HepG2 (cell line): Measurements from ENCODE around the gene ZNF414. TPM values are rescaled to one million over a fixed set of nuclear protein-coding genes. Genes with fewer than 3 reads are reported as not detected.

Experiments used
- FOSL1 ChIP-seq: sonication (generic); formaldehyde crosslinking; IDR thresholded peaks from 2 replicates; pipeline ENCODE4 v1.9.0; 2021; ENCODE audit warnings: missing genetic modification reagents, borderline replicate concordance
- GABPB1 ChIP-seq: IDR thresholded peaks from 2 replicates; pipeline ENCODE4 v1.6.1; 2016; ENCODE audit warnings: mild to moderate bottlenecking, missing genetic modification reagents, moderate library complexity, missing compliant biosample characterization
- GLMP ChIP-seq: sonication (generic); formaldehyde crosslinking; IDR thresholded peaks from 2 replicates; pipeline ENCODE4 v1.9.0; 2021; ENCODE audit warnings: missing genetic modification reagents, mild to moderate bottlenecking, borderline replicate concordance
- GTF2F1 ChIP-seq: fragments of 150-350 bp; IDR thresholded peaks from 2 replicates; pipeline ENCODE4 v1.6.1; 2014; ENCODE audit warnings: low read length
- HNRNPK ChIP-seq: fragments of 200-400 bp; formaldehyde crosslinking; IDR thresholded peaks from 2 replicates; pipeline ENCODE4 v1.6.1; 2018; ENCODE audit warnings: low read length, low read depth, moderate library complexity, mild to moderate bottlenecking; ENCODE audit not compliant: poor library complexity, severe bottlenecking
- KDM3A ChIP-seq: IDR thresholded peaks from 2 replicates; pipeline ENCODE4 v1.6.1; 2018; ENCODE audit warnings: low read depth, missing compliant biosample characterization
- KMT2A ChIP-seq: sonication (generic); formaldehyde crosslinking; IDR thresholded peaks from 2 replicates; pipeline ENCODE4 v1.4.0; 2020; ENCODE audit warnings: missing genetic modification reagents
- MBD4 ChIP-seq: IDR thresholded peaks from 2 replicates; pipeline ENCODE4 v1.6.1; 2012; ENCODE audit warnings: low read length, inconsistent platforms, borderline replicate concordance
- MYPOP ChIP-seq: sonication (generic); formaldehyde crosslinking; IDR thresholded peaks from 2 replicates; pipeline ENCODE4 v1.8.1; 2023; ENCODE audit warnings: mild to moderate bottlenecking, moderate library complexity, missing genetic modification reagents
- NCOA1 ChIP-seq: sonication (generic); formaldehyde crosslinking; IDR thresholded peaks from 2 replicates; pipeline ENCODE4 v1.9.0; 2021; ENCODE audit warnings: missing genetic modification reagents
- SETDB1 ChIP-seq: sonication (generic); formaldehyde crosslinking; IDR thresholded peaks from 2 replicates; pipeline ENCODE4 v1.5.1; 2020; ENCODE audit warnings: missing genetic modification reagents, mild to moderate bottlenecking, borderline replicate concordance
- SIX1 ChIP-seq: sonication (generic); formaldehyde crosslinking; IDR thresholded peaks from 2 replicates; pipeline ENCODE4 v1.4.0; 2020; ENCODE audit warnings: missing genetic modification reagents, borderline replicate concordance
- ZNF101 ChIP-seq: sonication (generic); formaldehyde crosslinking; IDR thresholded peaks from 2 replicates; pipeline ENCODE4 v1.4.0; 2020; ENCODE audit warnings: mild to moderate bottlenecking, low read depth, missing genetic modification reagents, borderline replicate concordance
- ZNF121 ChIP-seq: sonication (generic); formaldehyde crosslinking; IDR thresholded peaks from 2 replicates; pipeline ENCODE4 v1.5.0; 2020; ENCODE audit warnings: mild to moderate bottlenecking, missing genetic modification reagents
- ZNF292 ChIP-seq: sonication (generic); formaldehyde crosslinking; IDR thresholded peaks from 2 replicates; pipeline ENCODE4 v1.8.1; 2022; ENCODE audit warnings: mild to moderate bottlenecking, low read depth, missing genetic modification reagents, borderline replicate concordance
- ZNF546 ChIP-seq: sonication (generic); formaldehyde crosslinking; conservative IDR thresholded peaks from 2 replicates; pipeline ENCODE4 v1.8.1; 2023; ENCODE audit warnings: mild to moderate bottlenecking, missing genetic modification reagents
- ZNF720 ChIP-seq: sonication (generic); formaldehyde crosslinking; IDR thresholded peaks from 2 replicates; pipeline ENCODE4 v1.4.0; 2020; ENCODE audit warnings: missing genetic modification reagents
- polyA plus RNA-seq, 8 experiments: library from polyadenylated mRNA; depleted of rRNA in 3 of 8; stranded (reverse) in 7 of 8; unstranded in 1 of 8; fragments of >200 nt; fragmentation: Illumina TruSeq in 4 of 8; extraction: Trizol in 4 of 8; gene quantifications; 2 replicates each; pipeline versions ENCODE4 v1.2.1 to v1.2.3, GENCODE V29; 2011 to 2016; ENCODE audit warnings: low read depth in 4 of 8, missing spikeins in 1 of 8, mixed read lengths in 1 of 8; ENCODE audit not compliant: insufficient read depth in 1 of 8
- total RNA-seq, 5 experiments: library from RNA; depleted of rRNA; stranded (reverse); fragments of >200 nt; fragmentation: Illumina TruSeq; extraction: Trizol; gene quantifications; 2 replicates each; pipeline ENCODE4 v1.2.3, GENCODE V29; 2016; ENCODE audit warnings: low read depth in 1 of 5
- TF ChIP-seq, protein P1 (sequence below): sonication (generic); formaldehyde crosslinking; IDR thresholded peaks from 2 replicates; pipeline ENCODE4 v1.4.0; 2020; ENCODE audit warnings: missing genetic modification reagents, borderline replicate concordance
- TF ChIP-seq, protein P2 (sequence below): IDR thresholded peaks from 2 replicates; pipeline ENCODE4 v1.6.1; 2016; ENCODE audit warnings: missing compliant biosample characterization, missing genetic modification reagents, borderline replicate concordance
- TF ChIP-seq, protein P3 (sequence below): fragments of 450-650 bp; IDR thresholded peaks from 2 replicates; pipeline ENCODE4 v1.6.1; 2017; ENCODE audit warnings: mild to moderate bottlenecking

Gene ZNF414
- total and polyA plus RNA-seq, 2 of the 13 experiments (the other 11 are each of a cell fraction or from before 2014, with no cell fraction given): 2.5 to 4.0 TPM

GRCh38 chr19:8526345-8527091, 12.6 kb upstream of the ZNF414 start (continued):
- TF ChIP-seq ZNF101 (CRISPR knock-in tag) (no peak), NCOA1 (CRISPR knock-in tag) (no peak), ZNF720 (no peak), KDM3A (CRISPR knock-in tag) (no peak), ZNF292 (CRISPR knock-in tag) (no peak), MBD4 (no peak), MYPOP (CRISPR knock-in tag) (no peak; the same call in 1 of the 2 replicates), GLMP (CRISPR knock-in tag) (no peak), GABPB1 (CRISPR knock-in tag) (peak; percentile 77; the same call in 1 of the 2 replicates), FOSL1 (CRISPR knock-in tag) (no peak), SETDB1 (CRISPR knock-in tag) (no peak), SIX1 (no peak), ZNF546 (peak; percentile 72; the same call in 1 of the 2 replicates), KMT2A (CRISPR knock-in tag) (no peak), HNRNPK (no peak), ZNF121 (CRISPR knock-in tag) (no peak), GTF2F1 (no peak)
- TF ChIP-seq, protein P1, sequence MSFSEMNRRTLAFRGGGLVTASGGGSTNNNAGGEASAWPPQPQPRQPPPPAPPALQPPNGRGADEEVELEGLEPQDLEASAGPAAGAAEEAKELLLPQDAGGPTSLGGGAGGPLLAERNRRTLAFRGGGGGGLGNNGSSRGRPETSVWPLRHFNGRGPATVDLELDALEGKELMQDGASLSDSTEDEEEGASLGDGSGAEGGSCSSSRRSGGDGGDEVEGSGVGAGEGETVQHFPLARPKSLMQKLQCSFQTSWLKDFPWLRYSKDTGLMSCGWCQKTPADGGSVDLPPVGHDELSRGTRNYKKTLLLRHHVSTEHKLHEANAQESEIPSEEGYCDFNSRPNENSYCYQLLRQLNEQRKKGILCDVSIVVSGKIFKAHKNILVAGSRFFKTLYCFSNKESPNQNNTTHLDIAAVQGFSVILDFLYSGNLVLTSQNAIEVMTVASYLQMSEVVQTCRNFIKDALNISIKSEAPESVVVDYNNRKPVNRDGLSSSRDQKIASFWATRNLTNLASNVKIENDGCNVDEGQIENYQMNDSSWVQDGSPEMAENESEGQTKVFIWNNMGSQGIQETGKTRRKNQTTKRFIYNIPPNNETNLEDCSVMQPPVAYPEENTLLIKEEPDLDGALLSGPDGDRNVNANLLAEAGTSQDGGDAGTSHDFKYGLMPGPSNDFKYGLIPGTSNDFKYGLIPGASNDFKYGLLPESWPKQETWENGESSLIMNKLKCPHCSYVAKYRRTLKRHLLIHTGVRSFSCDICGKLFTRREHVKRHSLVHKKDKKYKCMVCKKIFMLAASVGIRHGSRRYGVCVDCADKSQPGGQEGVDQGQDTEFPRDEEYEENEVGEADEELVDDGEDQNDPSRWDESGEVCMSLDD (CRISPR knock-in tag): no peak; the same call in 1 of the 2 replicates
- TF ChIP-seq, protein P2, sequence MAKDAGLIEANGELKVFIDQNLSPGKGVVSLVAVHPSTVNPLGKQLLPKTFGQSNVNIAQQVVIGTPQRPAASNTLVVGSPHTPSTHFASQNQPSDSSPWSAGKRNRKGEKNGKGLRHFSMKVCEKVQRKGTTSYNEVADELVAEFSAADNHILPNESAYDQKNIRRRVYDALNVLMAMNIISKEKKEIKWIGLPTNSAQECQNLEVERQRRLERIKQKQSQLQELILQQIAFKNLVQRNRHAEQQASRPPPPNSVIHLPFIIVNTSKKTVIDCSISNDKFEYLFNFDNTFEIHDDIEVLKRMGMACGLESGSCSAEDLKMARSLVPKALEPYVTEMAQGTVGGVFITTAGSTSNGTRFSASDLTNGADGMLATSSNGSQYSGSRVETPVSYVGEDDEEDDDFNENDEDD: no peak; the same call in 1 of the 2 replicates
- TF ChIP-seq, protein P3, sequence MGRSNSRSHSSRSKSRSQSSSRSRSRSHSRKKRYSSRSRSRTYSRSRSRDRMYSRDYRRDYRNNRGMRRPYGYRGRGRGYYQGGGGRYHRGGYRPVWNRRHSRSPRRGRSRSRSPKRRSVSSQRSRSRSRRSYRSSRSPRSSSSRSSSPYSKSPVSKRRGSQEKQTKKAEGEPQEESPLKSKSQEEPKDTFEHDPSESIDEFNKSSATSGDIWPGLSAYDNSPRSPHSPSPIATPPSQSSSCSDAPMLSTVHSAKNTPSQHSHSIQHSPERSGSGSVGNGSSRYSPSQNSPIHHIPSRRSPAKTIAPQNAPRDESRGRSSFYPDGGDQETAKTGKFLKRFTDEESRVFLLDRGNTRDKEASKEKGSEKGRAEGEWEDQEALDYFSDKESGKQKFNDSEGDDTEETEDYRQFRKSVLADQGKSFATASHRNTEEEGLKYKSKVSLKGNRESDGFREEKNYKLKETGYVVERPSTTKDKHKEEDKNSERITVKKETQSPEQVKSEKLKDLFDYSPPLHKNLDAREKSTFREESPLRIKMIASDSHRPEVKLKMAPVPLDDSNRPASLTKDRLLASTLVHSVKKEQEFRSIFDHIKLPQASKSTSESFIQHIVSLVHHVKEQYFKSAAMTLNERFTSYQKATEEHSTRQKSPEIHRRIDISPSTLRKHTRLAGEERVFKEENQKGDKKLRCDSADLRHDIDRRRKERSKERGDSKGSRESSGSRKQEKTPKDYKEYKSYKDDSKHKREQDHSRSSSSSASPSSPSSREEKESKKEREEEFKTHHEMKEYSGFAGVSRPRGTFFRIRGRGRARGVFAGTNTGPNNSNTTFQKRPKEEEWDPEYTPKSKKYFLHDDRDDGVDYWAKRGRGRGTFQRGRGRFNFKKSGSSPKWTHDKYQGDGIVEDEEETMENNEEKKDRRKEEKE: no peak
